HG02610 (cell line): ENCODE measurements around the gene NPAS3.

ENCODE experiments used
- ATAC-seq: cut with Tn5 transposase; IDR thresholded peaks from one replicate; pipeline ENCODE4 v1.9.1; 2021; ENCODE audit warnings: mild to moderate bottlenecking, moderate library complexity; ENCODE audit not compliant: unreplicated experiment

The NPAS3 gene

GRCh38 chr14:33464254-33464962 is 525.7 kb downstream of the NPAS3 start:
- ATAC-seq: no peak

GRCh38 chr14:33465846-33466700 is 527.4 kb downstream of the NPAS3 start:
- ATAC-seq: no peak

- ATAC-seq: no peak
Observed at GRCh38 chr14:33467971-33468370, 529.3 kb downstream of the NPAS3 start.

GRCh38 chr14:33469898-33470297 is 531.2 kb downstream of the NPAS3 start:
- no peak for ATAC-seq

- no peak for ATAC-seq
Observed at GRCh38 chr14:33471776-33472175, 533.1 kb downstream of the NPAS3 start.

- ATAC-seq: no peak
Observed at GRCh38 chr14:33475623-33476022, 536.9 kb downstream of the NPAS3 start.

GRCh38 chr14:33477797-33478196 is 539.1 kb downstream of the NPAS3 start:
- ATAC-seq: no peak

- ATAC-seq: no peak
Observed at GRCh38 chr14:33480071-33480886, 541.6 kb downstream of the NPAS3 start.

- ATAC-seq: no peak
Observed at GRCh38 chr14:33480887-33481184, 542.2 kb downstream of the NPAS3 start.

GRCh38 chr14:33483110-33483509 is 544.4 kb downstream of the NPAS3 start:
- ATAC-seq: no peak

GRCh38 chr14:33483541-33483940 is 544.9 kb downstream of the NPAS3 start:
- no peak for ATAC-seq

GRCh38 chr14:33484264-33484663 is 545.6 kb downstream of the NPAS3 start:
- ATAC-seq: no peak

- ATAC-seq: no peak
Observed at GRCh38 chr14:33486332-33486890, 547.7 kb downstream of the NPAS3 start.

GRCh38 chr14:33488582-33488981 is 549.9 kb downstream of the NPAS3 start:
- no peak for ATAC-seq

- no peak for ATAC-seq
Observed at GRCh38 chr14:33490555-33490954, 551.9 kb downstream of the NPAS3 start.

- ATAC-seq: no peak
Observed at GRCh38 chr14:33491112-33491511, 552.4 kb downstream of the NPAS3 start.

- no peak for ATAC-seq
Observed at GRCh38 chr14:33492491-33492890, 553.8 kb downstream of the NPAS3 start.

GRCh38 chr14:33493266-33493665 is 554.6 kb downstream of the NPAS3 start:
- ATAC-seq: no peak

GRCh38 chr14:33493990-33494389 is 555.3 kb downstream of the NPAS3 start:
- ATAC-seq: no peak

GRCh38 chr14:33499687-33500086 is 561.0 kb downstream of the NPAS3 start:
- ATAC-seq: no peak
